WI38 (cell line): ENCODE measurements around the gene SP6.
A peak's percentile ranks its signal among the peaks of the same experiment; 100 is the strongest.

Experiments
- H3K4me3 ChIP-seq: 2 replicates; pipeline ENCODE4 v1.5.1; 2011; ENCODE audit warnings: low read depth, mild to moderate bottlenecking, control low read depth, low read length
- TF ChIP-seq, protein P1 (sequence below): IDR thresholded peaks from 2 replicates; pipeline ENCODE4 v1.5.1; 2012; ENCODE audit warnings: low read depth, mild to moderate bottlenecking, control low read depth, low read length

SP6 gene

DNA sequence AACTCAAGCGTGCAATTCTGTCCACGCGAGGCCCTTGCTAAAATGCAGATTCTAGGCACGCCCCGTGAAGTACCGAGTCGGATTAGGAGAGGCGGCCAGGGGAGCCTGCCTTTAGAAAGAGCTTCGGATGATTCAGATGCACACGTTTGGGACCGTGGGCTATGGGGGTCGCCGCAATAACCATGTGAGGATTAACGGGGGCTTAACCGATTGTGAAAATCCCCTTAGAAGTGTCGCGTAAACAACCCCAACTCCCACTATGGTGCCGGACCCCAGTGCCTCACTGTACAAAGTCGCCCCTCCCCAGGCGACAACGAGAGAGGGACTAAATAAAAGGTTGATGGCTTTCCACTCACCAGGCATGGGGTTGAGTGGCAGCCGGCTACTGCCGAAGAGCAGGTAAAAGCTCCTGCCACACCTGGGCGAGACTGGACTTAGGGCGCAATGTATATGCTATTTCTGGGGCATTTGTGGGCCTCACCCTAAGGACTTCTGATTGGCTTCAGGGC, 44.4 kb upstream of the SP6 start:
- peak overlapping the region; percentile 84 for H3K4me3 ChIP-seq
- TF ChIP-seq, protein P1, sequence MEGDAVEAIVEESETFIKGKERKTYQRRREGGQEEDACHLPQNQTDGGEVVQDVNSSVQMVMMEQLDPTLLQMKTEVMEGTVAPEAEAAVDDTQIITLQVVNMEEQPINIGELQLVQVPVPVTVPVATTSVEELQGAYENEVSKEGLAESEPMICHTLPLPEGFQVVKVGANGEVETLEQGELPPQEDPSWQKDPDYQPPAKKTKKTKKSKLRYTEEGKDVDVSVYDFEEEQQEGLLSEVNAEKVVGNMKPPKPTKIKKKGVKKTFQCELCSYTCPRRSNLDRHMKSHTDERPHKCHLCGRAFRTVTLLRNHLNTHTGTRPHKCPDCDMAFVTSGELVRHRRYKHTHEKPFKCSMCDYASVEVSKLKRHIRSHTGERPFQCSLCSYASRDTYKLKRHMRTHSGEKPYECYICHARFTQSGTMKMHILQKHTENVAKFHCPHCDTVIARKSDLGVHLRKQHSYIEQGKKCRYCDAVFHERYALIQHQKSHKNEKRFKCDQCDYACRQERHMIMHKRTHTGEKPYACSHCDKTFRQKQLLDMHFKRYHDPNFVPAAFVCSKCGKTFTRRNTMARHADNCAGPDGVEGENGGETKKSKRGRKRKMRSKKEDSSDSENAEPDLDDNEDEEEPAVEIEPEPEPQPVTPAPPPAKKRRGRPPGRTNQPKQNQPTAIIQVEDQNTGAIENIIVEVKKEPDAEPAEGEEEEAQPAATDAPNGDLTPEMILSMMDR = no peak

DNA sequence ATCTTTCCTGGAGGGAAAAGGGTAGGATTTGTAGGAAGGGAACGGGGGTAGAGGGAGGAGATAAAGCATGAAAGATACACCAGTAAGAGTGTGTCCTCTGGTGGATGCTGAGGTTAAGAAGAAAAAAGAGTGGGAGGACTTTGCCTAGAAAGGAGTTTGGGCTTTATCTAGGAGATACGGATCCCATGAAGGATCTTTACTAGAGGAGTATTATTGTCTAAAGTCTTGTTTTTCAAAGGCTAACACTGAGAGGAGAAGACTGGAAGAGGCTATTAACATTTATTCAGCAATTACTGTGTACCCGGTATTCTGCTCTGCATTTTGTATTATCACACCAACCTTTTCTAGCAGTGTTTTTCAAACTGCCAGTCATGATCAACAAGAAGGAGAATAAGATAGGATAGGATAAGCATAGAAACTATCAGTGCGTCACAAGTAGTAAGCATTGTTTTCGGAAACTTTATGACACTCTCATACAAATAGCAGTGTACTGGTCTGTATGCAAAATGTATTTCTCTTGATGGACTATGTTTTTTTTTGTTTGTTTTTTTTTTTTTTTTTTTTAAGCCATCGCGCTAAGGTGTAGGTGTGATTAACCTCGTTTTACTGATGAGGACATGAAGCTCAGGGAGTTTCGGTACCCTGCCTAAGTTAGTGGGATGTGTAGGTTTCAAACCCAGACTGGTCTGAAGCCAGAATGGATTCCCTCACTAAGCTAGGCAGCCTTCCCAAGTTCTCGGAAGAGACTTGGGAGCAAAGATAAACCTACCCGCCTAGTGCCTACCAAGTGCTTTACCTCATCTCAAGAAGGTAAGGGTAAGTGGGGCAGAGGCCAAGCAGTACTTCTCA, 43.8 kb upstream of the SP6 start:
- H3K4me3 ChIP-seq = peak overlapping the region; percentile 84
- TF ChIP-seq, protein P1 = no peak

DNA sequence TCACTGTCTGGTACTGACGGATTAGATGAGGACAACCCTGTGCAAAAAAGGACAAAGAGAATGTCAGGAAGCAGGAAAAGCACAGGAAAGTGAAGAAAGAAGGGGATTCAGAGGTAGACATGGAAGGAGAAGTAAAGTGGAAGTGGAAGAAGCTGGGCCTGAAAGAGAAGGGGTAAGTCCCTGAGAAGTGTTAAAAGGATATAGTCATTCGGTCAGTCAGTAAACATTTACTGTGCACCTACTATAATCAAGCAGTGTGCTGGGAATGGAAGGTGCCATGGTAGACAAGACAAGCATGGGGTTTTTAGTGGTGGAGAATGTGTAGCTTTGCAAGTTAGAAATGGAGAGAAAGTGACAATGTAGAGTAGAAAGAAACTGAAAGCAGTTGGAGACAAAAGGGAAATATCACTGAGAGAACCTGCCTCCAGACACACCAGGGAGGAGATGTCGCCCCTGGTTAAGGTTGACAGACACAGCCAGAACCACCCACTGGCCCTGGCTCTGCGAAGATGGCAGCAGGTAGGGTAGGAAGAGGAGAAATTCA, 40.7 kb upstream of the SP6 start:
- no peak overlapping the region for H3K4me3 ChIP-seq
- TF ChIP-seq, protein P1 = no peak

DNA sequence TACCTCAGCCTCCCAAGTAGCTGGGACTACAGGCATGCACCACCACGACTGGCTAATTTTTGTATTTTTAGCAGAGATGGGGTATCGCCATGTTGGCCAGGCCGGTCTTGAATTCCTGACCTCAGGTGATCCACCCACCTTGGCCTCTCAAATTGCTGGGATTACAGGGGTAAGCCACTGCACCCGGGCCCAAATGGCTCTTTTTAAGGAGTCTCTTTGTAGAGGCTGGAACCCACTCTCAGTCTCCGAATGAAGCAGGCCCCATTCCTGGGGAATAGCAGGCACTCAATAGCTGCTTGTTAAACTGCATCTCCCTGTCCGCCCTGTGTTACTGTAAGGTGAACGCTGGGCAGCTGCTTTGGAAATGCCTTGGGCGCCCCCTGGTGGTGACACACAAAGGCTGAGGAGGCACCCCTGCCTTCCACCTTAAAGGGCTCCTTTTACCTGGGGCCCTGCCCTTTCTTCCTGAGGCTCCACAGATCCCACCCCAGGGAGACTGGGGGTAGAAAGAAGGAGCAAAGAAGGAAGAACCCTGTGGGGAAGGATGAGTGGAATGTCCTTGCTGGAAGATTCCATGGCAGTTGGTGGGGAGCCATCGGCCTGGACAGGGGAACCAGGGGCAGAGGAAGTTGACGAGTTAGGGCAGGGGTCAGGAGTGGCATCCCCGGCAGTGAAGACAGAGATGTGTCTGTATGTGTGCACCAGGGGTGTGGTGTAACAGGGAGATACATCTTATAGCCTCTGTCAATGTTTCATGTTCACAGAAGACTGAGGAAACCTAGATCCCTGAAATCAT, 39.0 kb upstream of the SP6 start:
- TF ChIP-seq, protein P1 = peak; percentile 90
- no peak overlapping the region for H3K4me3 ChIP-seq

DNA sequence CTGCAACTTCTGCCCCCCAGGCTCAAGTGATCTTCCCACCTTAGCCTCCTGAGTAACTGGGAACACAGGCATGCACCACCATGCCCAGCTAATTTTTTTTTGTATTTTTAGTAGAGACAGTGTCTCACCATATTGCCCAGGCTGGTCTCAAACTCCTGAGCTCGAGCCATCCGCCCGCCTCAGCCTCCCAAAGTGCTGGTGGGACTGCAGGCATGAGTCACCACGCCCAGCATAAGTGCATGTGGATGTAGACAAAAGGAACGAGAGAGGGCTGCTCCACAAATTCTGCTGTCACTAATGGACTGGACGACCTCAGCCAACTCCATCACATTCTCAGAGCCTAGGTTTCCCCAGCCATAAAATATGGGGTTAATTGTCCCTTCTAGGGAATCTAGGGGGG, 37.3 kb upstream of the SP6 start:
- H3K4me3 ChIP-seq = no peak overlapping the region
- TF ChIP-seq, protein P1 = no peak

DNA sequence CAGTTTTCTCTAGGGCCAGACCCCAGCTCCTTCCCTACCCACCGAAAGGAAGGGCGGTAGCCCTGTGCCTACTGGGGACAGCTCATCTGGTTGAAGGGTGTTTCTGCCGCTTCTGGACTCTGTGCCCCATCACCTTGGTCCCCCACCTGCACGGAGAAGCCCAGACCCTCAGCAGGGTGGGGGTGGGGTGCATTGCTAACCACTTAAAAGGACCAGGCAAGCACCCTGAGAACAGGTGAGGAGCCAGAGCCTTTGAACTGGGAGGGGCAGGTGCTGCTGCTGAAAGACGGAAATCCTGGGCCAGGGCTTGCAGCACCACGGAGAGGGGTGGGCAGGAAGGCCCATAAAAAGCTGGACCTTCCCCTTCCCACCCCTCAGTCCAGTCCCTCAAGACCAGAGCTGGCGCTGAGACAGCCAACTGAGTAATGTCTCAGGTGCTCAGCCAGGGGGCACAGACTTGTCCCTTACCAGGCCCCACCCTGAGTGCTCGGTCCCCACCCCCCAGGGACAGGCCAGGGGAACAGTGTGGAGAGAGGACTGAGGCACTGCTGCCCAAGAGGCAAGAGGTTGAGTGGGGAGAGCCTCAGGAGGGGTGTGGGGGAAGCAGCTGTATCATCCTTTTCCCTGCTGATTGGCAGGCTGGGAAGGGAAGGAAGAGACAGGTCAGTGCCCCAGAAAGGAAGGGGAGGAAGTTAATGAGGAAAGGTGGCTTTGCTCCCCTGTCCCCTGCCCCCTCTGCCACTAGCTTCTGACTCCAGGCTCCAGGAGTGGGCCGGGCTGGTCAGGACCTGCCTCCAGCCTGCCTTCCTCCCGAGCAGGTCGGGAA, 34.2 kb upstream of the SP6 start:
- TF ChIP-seq, protein P1 = no peak
- H3K4me3 ChIP-seq = no peak overlapping the region
